Measurements from ENCODE around the gene CCNI. TPM values are rescaled to one million over a fixed set of nuclear protein-coding genes. Genes with fewer than 3 reads are reported as not detected.

CCNI gene
- total RNA-seq, 1 donor from 2014 or later = 511 TPM

GRCh38 chr4:77117721-77118120, 41.9 kb upstream of the CCNI start:
- H3K27me3 ChIP-seq = no peaks in the 10 kb centered on the region
- no peak overlapping the region for H2AFZ ChIP-seq (replicated peaks)
- no peak overlapping the region for H3K4me3 ChIP-seq
- Mint-ChIP-seq H3K27ac (no peak overlapping the region), H3K4me1 (no peaks in the 10 kb centered on the region), H3K9me3 (no peaks in the 10 kb centered on the region), H3K36me3 (no peaks in the 10 kb centered on the region), H3K4me3 (no peak overlapping the region), H3K27me3 (ENCODE audit: insufficient read depth, low read depth) (peaks cover 7% of the 10 kb centered on the region)
- no peak overlapping the region for H3K27ac ChIP-seq
- no peak for TF ChIP-seq EZH2phosphoT487 (IDR thresholded peaks at IDR 0.05)
- no peak for TF ChIP-seq EZH2 (IDR thresholded peaks at IDR 0.05)
- TF ChIP-seq, protein P1, sequence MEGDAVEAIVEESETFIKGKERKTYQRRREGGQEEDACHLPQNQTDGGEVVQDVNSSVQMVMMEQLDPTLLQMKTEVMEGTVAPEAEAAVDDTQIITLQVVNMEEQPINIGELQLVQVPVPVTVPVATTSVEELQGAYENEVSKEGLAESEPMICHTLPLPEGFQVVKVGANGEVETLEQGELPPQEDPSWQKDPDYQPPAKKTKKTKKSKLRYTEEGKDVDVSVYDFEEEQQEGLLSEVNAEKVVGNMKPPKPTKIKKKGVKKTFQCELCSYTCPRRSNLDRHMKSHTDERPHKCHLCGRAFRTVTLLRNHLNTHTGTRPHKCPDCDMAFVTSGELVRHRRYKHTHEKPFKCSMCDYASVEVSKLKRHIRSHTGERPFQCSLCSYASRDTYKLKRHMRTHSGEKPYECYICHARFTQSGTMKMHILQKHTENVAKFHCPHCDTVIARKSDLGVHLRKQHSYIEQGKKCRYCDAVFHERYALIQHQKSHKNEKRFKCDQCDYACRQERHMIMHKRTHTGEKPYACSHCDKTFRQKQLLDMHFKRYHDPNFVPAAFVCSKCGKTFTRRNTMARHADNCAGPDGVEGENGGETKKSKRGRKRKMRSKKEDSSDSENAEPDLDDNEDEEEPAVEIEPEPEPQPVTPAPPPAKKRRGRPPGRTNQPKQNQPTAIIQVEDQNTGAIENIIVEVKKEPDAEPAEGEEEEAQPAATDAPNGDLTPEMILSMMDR (IDR thresholded peaks at IDR 0.05) = no peak
- no peak overlapping the region for H3K9ac ChIP-seq
- H3K4me1 ChIP-seq = no peaks in the 10 kb centered on the region
- H3K9me3 ChIP-seq (ENCODE audit: low read depth) = no peaks in the 10 kb centered on the region
- DNase-seq (ENCODE audit: low spot score) = no peak
- H3K36me3 ChIP-seq = no peaks in the 10 kb centered on the region
- H3K4me2 ChIP-seq = no peak overlapping the region
- H3K79me2 ChIP-seq (ENCODE audit: low read depth) = no peaks in the 10 kb centered on the region
- no peaks in the 10 kb centered on the region for H3F3A ChIP-seq (ENCODE audit: low read depth)
- no peaks in the 10 kb centered on the region for H4K20me1 ChIP-seq (ENCODE audit: low read depth)

- Histone ChIP-seq H3F3A (ENCODE audit: low read depth) (no peaks in the 10 kb centered on the region), H3K27ac (no peak overlapping the region), H3K9ac (no peak overlapping the region), H3K36me3 (no peaks in the 10 kb centered on the region), H3K27me3 (no peaks in the 10 kb centered on the region), H2AFZ (replicated peaks) (no peak overlapping the region), H3K9me3 (ENCODE audit: low read depth) (no peaks in the 10 kb centered on the region), H3K79me2 (ENCODE audit: low read depth) (no peaks in the 10 kb centered on the region), H3K4me2 (no peak overlapping the region), H3K4me1 (no peaks in the 10 kb centered on the region), H4K20me1 (ENCODE audit: low read depth) (no peaks in the 10 kb centered on the region), H3K4me3 (no peak overlapping the region)
- H3K4me1 Mint-ChIP-seq = no peaks in the 10 kb centered on the region
- H3K4me3 Mint-ChIP-seq = no peak overlapping the region
- H3K27ac Mint-ChIP-seq = no peak overlapping the region
- H3K36me3 Mint-ChIP-seq = no peaks in the 10 kb centered on the region
- peaks cover 3% of the 10 kb centered on the region for H3K27me3 Mint-ChIP-seq (ENCODE audit: insufficient read depth, low read depth)
- DNase-seq (ENCODE audit: low spot score) = no peak
- H3K9me3 Mint-ChIP-seq = peaks cover 1% of the 10 kb centered on the region
- TF ChIP-seq EZH2 (IDR thresholded peaks at IDR 0.05) (no peak), EZH2phosphoT487 (IDR thresholded peaks at IDR 0.05) (no peak)
- TF ChIP-seq, protein P1 (IDR thresholded peaks at IDR 0.05) = no peak
These were observed 37.3 kb upstream of the CCNI start for GRCh38 chr4:77113069-77113468.

DNA sequence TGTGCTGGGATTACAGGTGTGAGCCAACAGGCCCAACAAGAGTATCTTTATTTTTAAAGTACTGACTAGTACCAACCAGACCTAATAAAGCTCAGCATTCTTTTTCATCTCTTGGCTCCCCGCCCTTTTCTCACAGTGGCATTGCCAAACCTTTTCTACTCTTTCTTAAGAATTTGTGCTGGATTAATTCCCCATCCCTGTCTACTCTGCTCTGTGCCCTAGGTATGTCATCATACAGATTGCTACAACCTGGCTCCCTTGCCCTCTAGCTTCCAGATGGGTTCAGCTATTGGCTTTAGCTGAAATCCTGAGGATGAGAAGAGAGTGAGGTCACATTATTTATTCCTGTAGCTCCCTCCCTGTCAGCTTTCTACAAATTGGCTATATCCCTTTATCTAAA, 34.9 kb upstream of the CCNI start:
- H3K36me3 Mint-ChIP-seq = no peaks in the 10 kb centered on the region
- H2AFZ ChIP-seq (replicated peaks) = no peak overlapping the region
- no peaks in the 10 kb centered on the region for H3K27me3 ChIP-seq
- no peaks in the 10 kb centered on the region for H3K9me3 ChIP-seq (ENCODE audit: low read depth)
- H3K4me2 ChIP-seq = no peak overlapping the region
- H3K79me2 ChIP-seq (ENCODE audit: low read depth) = no peaks in the 10 kb centered on the region
- no peaks in the 10 kb centered on the region for H3K4me1 Mint-ChIP-seq
- H3K27ac Mint-ChIP-seq = no peak overlapping the region
- no peak for DNase-seq (ENCODE audit: low spot score)
- no peaks in the 10 kb centered on the region for H3K36me3 ChIP-seq
- no peak overlapping the region for H3K4me3 Mint-ChIP-seq
- no peaks in the 10 kb centered on the region for H3F3A ChIP-seq (ENCODE audit: low read depth)
- no peaks in the 10 kb centered on the region for H3K4me1 ChIP-seq
- peaks cover 3% of the 10 kb centered on the region for H3K27me3 Mint-ChIP-seq (ENCODE audit: insufficient read depth, low read depth)
- no peak overlapping the region for H3K9ac ChIP-seq
- peaks cover 1% of the 10 kb centered on the region for H3K9me3 Mint-ChIP-seq
- no peak overlapping the region for H3K27ac ChIP-seq
- H4K20me1 ChIP-seq (ENCODE audit: low read depth) = no peaks in the 10 kb centered on the region
- H3K4me3 ChIP-seq = no peak overlapping the region
- TF ChIP-seq EZH2 (IDR thresholded peaks at IDR 0.05) (no peak), EZH2phosphoT487 (IDR thresholded peaks at IDR 0.05) (no peak)
- TF ChIP-seq, protein P1 (IDR thresholded peaks at IDR 0.05) = no peak

All from neural progenitor cell (in vitro differentiated cells).